Epithelial cell of umbilical artery (primary cell): ENCODE data around the gene LDLRAD4. TPM values are rescaled to one million over a fixed set of nuclear protein-coding genes. Genes with fewer than 3 reads are reported as not detected.

ENCODE experiments used
- total RNA-seq: library from RNA; depleted of rRNA; stranded (reverse); fragments of >200 nt; gene quantifications from 2 replicates; pipeline ENCODE4 v1.2.3, GENCODE V29; 2014

Gene LDLRAD4
- total RNA-seq: 0.65 and 3.0 TPM in 2 replicates

DNA sequence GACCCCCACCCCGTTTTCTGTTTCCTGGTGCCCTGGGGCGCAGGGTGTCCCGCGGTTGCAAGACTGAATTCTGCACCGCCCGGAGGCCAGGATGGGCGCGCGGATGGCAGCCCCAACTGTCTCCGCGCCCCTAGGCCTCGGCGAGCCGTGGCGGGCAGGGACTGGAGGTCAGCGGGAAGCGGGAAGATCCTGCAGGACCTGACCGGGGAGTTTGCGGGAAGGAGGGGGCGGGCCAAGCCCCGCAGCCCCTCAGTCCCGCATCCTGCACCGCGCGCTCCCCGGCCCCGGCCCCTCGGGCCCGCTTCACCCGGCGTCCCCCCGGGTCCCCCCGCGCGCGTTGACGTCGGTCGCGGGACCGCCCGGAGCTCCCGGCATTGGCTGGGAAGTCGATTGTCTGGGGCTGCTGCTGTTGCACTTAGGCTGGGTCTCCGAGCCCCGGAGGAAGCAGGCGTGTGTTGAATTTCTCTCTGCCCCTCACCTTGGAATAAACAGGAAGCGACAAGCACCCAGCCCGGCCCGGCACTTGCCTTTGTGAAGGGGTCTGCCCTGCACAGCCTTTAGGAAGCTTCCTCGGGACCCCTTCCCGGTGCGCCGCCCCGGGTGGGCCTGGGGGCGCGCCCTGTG is at the start of gene LDLRAD4:
TSS of gene LDLRAD4 (plus strand) at position 393 of the 624 bp plus-strand sequence.

Other genes starting within 250 kb of the LDLRAD4 start
- 24.4 and 28.1 TPM in 2 replicates for gene CEP192, start 227.4 kb upstream of the LDLRAD4 start, total RNA-seq